ENCODE results near the gene TRIM25.
"Not testable (repeated sequence)": the region's sequence is repeated elsewhere in the genome, so short reads cannot be mapped to it uniquely, and the experiment has no call there.

The TRIM25 gene

DNA sequence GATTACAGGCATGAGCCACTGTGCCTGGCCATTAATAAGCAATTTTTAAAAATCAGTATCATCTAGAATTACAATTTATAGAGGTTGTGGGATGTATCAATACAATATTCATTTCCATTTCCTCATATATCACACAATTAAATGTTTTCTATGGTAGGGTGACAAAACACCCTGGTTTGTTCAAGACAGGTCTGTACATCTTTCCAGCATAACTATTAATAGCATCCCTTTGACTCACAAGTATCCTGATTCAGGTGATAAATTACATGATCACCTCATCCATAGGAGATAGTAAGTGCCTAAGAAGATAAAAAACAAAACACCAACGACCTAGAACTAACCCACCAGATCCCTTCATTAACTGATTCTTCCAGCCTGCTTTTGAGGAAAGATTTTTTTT lies 33.9 kb upstream of the TRIM25 start:
- no peak for DNase-seq
- H3K27ac ChIP-seq (ENCODE audit: low read depth, low read length): no peak overlapping the region
- H2BK5ac ChIP-seq (ENCODE audit: low read length): no peak overlapping the region
- H3K79me2 ChIP-seq (ENCODE audit: control insufficient read depth, insufficient read depth, low read length): no peaks in the 10 kb centered on the region
- no peak overlapping the region for H3K18ac ChIP-seq (ENCODE audit: low read length)
- H4K5ac ChIP-seq (ENCODE audit: low read length): no peak overlapping the region
- no peak overlapping the region for H3K4me3 ChIP-seq (ENCODE audit: low read length)
- no peak overlapping the region for H3K23ac ChIP-seq (ENCODE audit: low read length)
- no CpG with 5 or more reads among the region's 1 CpG for WGBS (ENCODE audit: extremely low coverage, insufficient coverage, low lambda C conversion rate)
- no peak overlapping the region for H3K56ac ChIP-seq (ENCODE audit: low read length)
- no peak overlapping the region for H2AK5ac ChIP-seq (ENCODE audit: low read length)
- no peaks in the 10 kb centered on the region for H3K4me1 ChIP-seq (ENCODE audit: control insufficient read depth, low read depth, low read length)
- no peak overlapping the region for H2BK15ac ChIP-seq (replicated peaks; ENCODE audit: low read depth)
- no peaks in the 10 kb centered on the region for H3K36me3 ChIP-seq (ENCODE audit: control insufficient read depth, insufficient read depth, low read length)
- no peak overlapping the region for H3K4ac ChIP-seq (ENCODE audit: low read depth, low read length)
- no peak overlapping the region for H4K8ac ChIP-seq (ENCODE audit: low read depth, low read length)
- H3K79me1 ChIP-seq (ENCODE audit: low read length): peaks cover 3% of the 10 kb centered on the region
- H3K27me3 ChIP-seq (ENCODE audit: insufficient read depth, low read length, poor library complexity): no peaks in the 10 kb centered on the region
- no peak overlapping the region for H3K9ac ChIP-seq (ENCODE audit: low read length)
- H2BK120ac ChIP-seq (ENCODE audit: low read depth, low read length): no peak overlapping the region
- H3K4me2 ChIP-seq (ENCODE audit: low read length): no peak overlapping the region

DNA sequence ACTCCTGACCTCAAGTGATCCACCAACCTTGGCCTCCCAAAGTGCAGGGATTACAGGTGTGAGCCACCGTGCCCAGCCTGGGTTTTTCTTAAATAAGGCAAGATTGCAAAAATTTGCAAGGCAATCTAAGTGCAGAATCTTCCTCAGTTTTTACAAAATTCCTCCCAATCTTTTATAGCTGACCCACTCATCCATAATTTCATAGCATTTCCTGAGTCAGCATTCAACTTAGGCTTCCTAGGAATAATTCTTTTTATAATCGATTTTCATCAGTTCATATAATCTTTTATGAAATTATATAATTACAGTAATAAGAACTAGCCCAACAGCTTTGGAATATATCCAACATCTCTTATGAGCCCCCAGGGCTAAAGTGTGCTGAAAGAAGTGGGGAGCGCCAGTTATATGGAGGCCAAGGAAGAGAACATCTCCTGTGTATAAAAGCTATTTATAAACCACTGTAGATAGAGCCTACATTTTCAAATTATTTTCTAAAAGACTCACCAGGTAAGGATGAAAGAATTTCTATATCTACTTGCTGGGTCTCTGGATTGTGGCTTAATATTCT lies 32.2 kb upstream of the TRIM25 start:
- Histone ChIP-seq H2AK5ac (ENCODE audit: low read length) (no peak overlapping the region), H2BK15ac (replicated peaks; ENCODE audit: low read depth) (no peak overlapping the region), H3K4me1 (ENCODE audit: control insufficient read depth, low read depth, low read length) (no peaks in the 10 kb centered on the region), H4K8ac (ENCODE audit: low read depth, low read length) (no peak overlapping the region), H3K36me3 (ENCODE audit: control insufficient read depth, insufficient read depth, low read length) (no peaks in the 10 kb centered on the region), H3K27ac (ENCODE audit: low read depth, low read length) (no peak overlapping the region), H3K18ac (ENCODE audit: low read length) (no peak overlapping the region), H4K5ac (ENCODE audit: low read length) (no peak overlapping the region), H3K79me2 (ENCODE audit: control insufficient read depth, insufficient read depth, low read length) (no peaks in the 10 kb centered on the region), H2BK5ac (ENCODE audit: low read length) (no peak overlapping the region), H3K27me3 (ENCODE audit: insufficient read depth, low read length, poor library complexity) (no peaks in the 10 kb centered on the region), H2BK120ac (ENCODE audit: low read depth, low read length) (no peak overlapping the region), H3K56ac (ENCODE audit: low read length) (no peak overlapping the region), H3K4me2 (ENCODE audit: low read length) (no peak overlapping the region), H3K4me3 (ENCODE audit: low read length) (no peak overlapping the region), H3K79me1 (ENCODE audit: low read length) (no peaks in the 10 kb centered on the region), H3K4ac (ENCODE audit: low read depth, low read length) (no peak overlapping the region), H3K23ac (ENCODE audit: low read length) (no peak overlapping the region), H3K9ac (ENCODE audit: low read length) (no peak overlapping the region)
- WGBS (ENCODE audit: extremely low coverage, insufficient coverage, low lambda C conversion rate): no CpG with 5 or more reads among the region's 3 CpGs
- no peak for DNase-seq

DNA sequence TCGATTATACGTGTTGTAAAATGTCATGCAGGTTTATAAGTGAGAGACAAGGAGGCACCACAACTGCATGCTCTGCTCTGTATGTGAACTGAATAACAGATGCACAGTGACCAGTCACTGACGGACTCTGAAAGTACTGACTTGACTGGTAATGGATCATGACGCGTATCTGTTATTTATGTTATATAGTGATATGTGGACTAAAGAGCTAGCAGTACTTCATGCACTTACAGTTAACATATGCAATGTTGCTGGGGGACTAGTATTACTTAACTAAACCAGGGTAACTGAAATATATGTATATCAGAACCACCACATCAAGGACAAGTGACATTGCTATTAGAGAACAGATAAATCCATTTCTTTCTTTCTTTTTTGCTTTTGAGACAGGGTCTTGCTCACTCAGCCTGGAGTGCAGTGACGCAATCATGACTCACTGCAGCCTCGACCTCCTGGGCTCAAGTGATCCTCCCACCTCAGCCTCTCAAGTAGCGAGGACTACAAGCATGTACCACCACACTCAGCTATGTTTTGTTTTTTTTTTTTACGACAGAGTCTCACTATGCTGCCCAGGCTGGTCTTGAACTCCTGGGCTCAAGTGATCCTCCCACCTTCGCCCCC lies 29.8 kb upstream of the TRIM25 start:
- WGBS (ENCODE audit: extremely low coverage, insufficient coverage, low lambda C conversion rate): no CpG with 5 or more reads among the region's 10 CpGs
- no peaks in the 10 kb centered on the region for H3K27me3 ChIP-seq (ENCODE audit: insufficient read depth, low read length, poor library complexity)
- no peaks in the 10 kb centered on the region for H3K4me1 ChIP-seq (ENCODE audit: control insufficient read depth, low read depth, low read length)
- H3K79me2 ChIP-seq (ENCODE audit: control insufficient read depth, insufficient read depth, low read length): no peaks in the 10 kb centered on the region
- H4K8ac ChIP-seq (ENCODE audit: low read depth, low read length): no peak overlapping the region
- H2BK120ac ChIP-seq (ENCODE audit: low read depth, low read length): no peak overlapping the region
- H3K4me3 ChIP-seq (ENCODE audit: low read length): no peak overlapping the region
- H2AK5ac ChIP-seq (ENCODE audit: low read length): no peak overlapping the region
- H4K5ac ChIP-seq (ENCODE audit: low read length): no peak overlapping the region
- no peak overlapping the region for H3K9ac ChIP-seq (ENCODE audit: low read length)
- no peak overlapping the region for H2BK5ac ChIP-seq (ENCODE audit: low read length)
- no peak overlapping the region for H3K27ac ChIP-seq (ENCODE audit: low read depth, low read length)
- no peak overlapping the region for H2BK15ac ChIP-seq (replicated peaks; ENCODE audit: low read depth)
- no peak overlapping the region for H3K18ac ChIP-seq (ENCODE audit: low read length)
- no peak for DNase-seq
- no peak overlapping the region for H3K4me2 ChIP-seq (ENCODE audit: low read length)
- H3K56ac ChIP-seq (ENCODE audit: low read length): no peak overlapping the region
- no peaks in the 10 kb centered on the region for H3K36me3 ChIP-seq (ENCODE audit: control insufficient read depth, insufficient read depth, low read length)
- H3K79me1 ChIP-seq (ENCODE audit: low read length): no peaks in the 10 kb centered on the region
- no peak overlapping the region for H3K4ac ChIP-seq (ENCODE audit: low read depth, low read length)
- no peak overlapping the region for H3K23ac ChIP-seq (ENCODE audit: low read length)

DNA sequence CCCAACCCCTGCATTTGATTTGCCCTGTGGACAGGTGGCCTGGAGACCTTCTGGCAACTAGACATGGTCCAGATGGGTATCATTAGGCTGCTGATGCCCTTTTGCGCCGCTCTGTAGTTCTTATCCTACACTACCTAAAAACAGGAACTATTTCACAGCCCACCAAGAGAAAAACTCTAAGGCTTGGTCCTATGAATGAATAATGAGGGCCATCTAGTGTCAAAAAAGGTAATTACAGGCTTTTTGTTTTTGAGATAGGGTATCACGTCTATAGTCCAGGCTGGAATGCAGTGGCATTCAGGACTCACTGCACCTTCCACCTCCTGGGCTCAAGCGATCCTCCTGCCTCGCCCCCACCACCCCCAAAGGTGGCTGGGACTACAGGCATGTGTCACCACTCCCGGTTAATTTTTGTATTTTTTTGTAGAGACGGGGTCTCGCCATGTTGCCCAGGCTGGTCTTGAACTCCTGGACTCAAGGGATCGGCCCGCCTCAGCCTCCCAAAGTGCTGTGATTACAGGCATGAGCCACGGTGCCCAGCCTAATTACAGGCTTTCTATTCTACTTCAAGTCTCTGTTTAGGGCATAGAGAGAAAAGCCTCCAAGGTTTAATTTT lies 26.1 kb upstream of the TRIM25 start:
- H3K36me3 ChIP-seq (ENCODE audit: control insufficient read depth, insufficient read depth, low read length): peaks cover 2% of the 10 kb centered on the region

DNA sequence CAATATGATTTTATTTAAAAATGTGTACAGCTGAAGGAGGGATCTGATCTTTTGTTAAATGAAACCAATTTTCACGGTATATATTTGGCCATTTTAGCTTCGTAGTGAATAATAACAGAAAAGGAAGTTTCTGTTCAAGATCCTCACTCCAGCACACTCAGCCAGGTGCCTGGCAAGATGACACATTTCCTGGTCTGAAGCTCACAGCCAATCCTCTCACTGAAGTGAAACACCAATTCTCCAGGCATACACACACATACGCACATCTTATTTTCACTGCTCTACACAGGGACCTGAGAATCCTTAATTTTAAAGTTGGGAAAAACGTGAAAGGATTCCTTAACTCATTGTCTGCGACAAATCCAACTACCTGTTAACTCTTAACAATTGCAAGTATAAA lies 24.4 kb upstream of the TRIM25 start:
- H3K4me2 ChIP-seq (ENCODE audit: low read length); H3K18ac ChIP-seq (ENCODE audit: low read length); H2BK5ac ChIP-seq (ENCODE audit: low read length); H3K79me2 ChIP-seq (ENCODE audit: control insufficient read depth, insufficient read depth, low read length); H4K8ac ChIP-seq (ENCODE audit: low read depth, low read length); H2BK15ac ChIP-seq (replicated peaks; ENCODE audit: low read depth); H3K4me1 ChIP-seq (ENCODE audit: control insufficient read depth, low read depth, low read length); H3K23ac ChIP-seq (ENCODE audit: low read length); DNase-seq; H4K5ac ChIP-seq (ENCODE audit: low read length); H2BK120ac ChIP-seq (ENCODE audit: low read depth, low read length); H3K9ac ChIP-seq (ENCODE audit: low read length); H3K56ac ChIP-seq (ENCODE audit: low read length); H3K4me3 ChIP-seq (ENCODE audit: low read length); H3K27ac ChIP-seq (ENCODE audit: low read depth, low read length); H3K36me3 ChIP-seq (ENCODE audit: control insufficient read depth, insufficient read depth, low read length); H3K4ac ChIP-seq (ENCODE audit: low read depth, low read length); H2AK5ac ChIP-seq (ENCODE audit: low read length); H3K27me3 ChIP-seq (ENCODE audit: insufficient read depth, low read length, poor library complexity); H3K79me1 ChIP-seq (ENCODE audit: low read length): not testable (repeated sequence)
- WGBS (ENCODE audit: extremely low coverage, insufficient coverage, low lambda C conversion rate): no CpG with 5 or more reads among the region's 5 CpGs

More for the DNA sequence above, 26.1 kb upstream of the TRIM25 start:
- DNase-seq: peak; percentile 80
- Histone ChIP-seq H2BK15ac (replicated peaks; ENCODE audit: low read depth) (no peak overlapping the region), H3K4me2 (ENCODE audit: low read length) (no peak overlapping the region), H3K4ac (ENCODE audit: low read depth, low read length) (no peak overlapping the region), H3K27ac (ENCODE audit: low read depth, low read length) (no peak overlapping the region), H2BK120ac (ENCODE audit: low read depth, low read length) (no peak overlapping the region), H3K18ac (ENCODE audit: low read length) (no peak overlapping the region), H2BK5ac (ENCODE audit: low read length) (no peak overlapping the region), H3K27me3 (ENCODE audit: insufficient read depth, low read length, poor library complexity) (no peaks in the 10 kb centered on the region), H3K23ac (ENCODE audit: low read length) (no peak overlapping the region), H3K79me1 (ENCODE audit: low read length) (no peaks in the 10 kb centered on the region), H4K8ac (ENCODE audit: low read depth, low read length) (no peak overlapping the region), H4K5ac (ENCODE audit: low read length) (no peak overlapping the region), H3K79me2 (ENCODE audit: control insufficient read depth, insufficient read depth, low read length) (no peaks in the 10 kb centered on the region), H3K9ac (ENCODE audit: low read length) (no peak overlapping the region), H2AK5ac (ENCODE audit: low read length) (no peak overlapping the region), H3K4me3 (ENCODE audit: low read length) (no peak overlapping the region), H3K56ac (ENCODE audit: low read length) (no peak overlapping the region), H3K4me1 (ENCODE audit: control insufficient read depth, low read depth, low read length) (no peaks in the 10 kb centered on the region)
- no CpG with 5 or more reads among the region's 11 CpGs for WGBS (ENCODE audit: extremely low coverage, insufficient coverage, low lambda C conversion rate)

Data from mesendoderm (in vitro differentiated cells).